A549 (cell line): ENCODE results near the gene TEAD2. TPM values are rescaled to one million over a fixed set of nuclear protein-coding genes. Genes with fewer than 3 reads are reported as not detected.

Source experiments
- ATAC-seq, 2 experiments: fragments of 200-7000 bp in 1 of 2; fragments of >200 bp in 1 of 2; cut with Nextera tagmentation in 1 of 2; cut with Tn5 transposase in 1 of 2; 3 replicates each; pipeline versions ENCODE4 v1.8.0 to v1.9.1; 2018 to 2020; ENCODE audit warnings: mild to moderate bottlenecking in 1 of 2, moderate library complexity in 1 of 2
- CTCF ChIA-PET: fragments of 300-600 bp; sonication (Branson Sonifier 250); formaldehyde crosslinking; extraction: SDS; loops from one replicate; lab custom pipeline; 2021; ENCODE audit warnings: antibody characterized with exemption, inconsistent platforms; lab: Yijun Ruan, JAX
- POLR2A ChIA-PET: fragments of 350-600 bp; formaldehyde crosslinking; extraction: SDS; loops from one replicate; lab custom pipeline; 2021; ENCODE audit warnings: antibody characterized with exemption, inconsistent platforms; lab: Yijun Ruan, JAX
- DNase-seq, 2 experiments: peaks; one replicate each; pipeline versions ENCODE4 v3.0.0 to v3.0.0-alpha.2; 2011 to 2016; ENCODE audit warnings: low read depth in 1 of 2, low spot score in 1 of 2
- FAIRE-seq: peaks from 2 replicates; lab custom pipeline; 2011; peaks lifted over from hg19 to GRCh38; lab: Jason Lieb, UNC
- H3K27ac ChIP-seq, 2 experiments: fragments of >200 bp; sonication (Bioruptor Twin); formaldehyde crosslinking; 3 replicates each; pipeline ENCODE4 v1.5.1; 2016 to 2017
- H3K4me1 ChIP-seq: fragments of >200 bp; sonication (Bioruptor Twin); formaldehyde crosslinking; 3 replicates; pipeline ENCODE4 v1.6.1; 2016
- H3K4me2 ChIP-seq: fragments of >200 bp; sonication (Bioruptor Twin); formaldehyde crosslinking; 3 replicates; pipeline ENCODE4 v1.6.1; 2016
- H3K4me3 ChIP-seq: fragments of >200 bp; sonication (Bioruptor Twin); formaldehyde crosslinking; 3 replicates; pipeline ENCODE4 v1.5.1; 2016
- H3K9me3 ChIP-seq: fragments of >200 bp; sonication (Bioruptor Twin); formaldehyde crosslinking; 3 replicates; pipeline ENCODE4 v1.6.1; 2016
- CBX8 ChIP-seq: fragments of 200-600 bp; sonication (generic); IDR thresholded peaks from 2 replicates; pipeline ENCODE4 v1.6.1; 2016
- CEBPB ChIP-seq, 2 experiments: fragments of >200 bp in 1 of 2; sonication (Bioruptor Twin) in 1 of 2; formaldehyde crosslinking in 1 of 2; IDR thresholded peaks; 2 replicates each; pipeline ENCODE4 v1.6.1; 2012 to 2016
- WGBS: methylation state at CpG from one replicate; pipeline ENCODE4 v1.1.6; 2017; ENCODE audit errors: missing lambda C conversion rate; 5-methylcytosine and 5-hydroxymethylcytosine counted together
- polyA plus RNA-seq, 4 experiments: library from polyadenylated mRNA; depleted of rRNA in 3 of 4; stranded (reverse); fragments of >200 nt; fragmentation: RNase III in 1 of 4; extraction: RNeasy Plus Mini Kit Qiagen cat#74134 plus additional on column Dnase treatment in 1 of 4; gene quantifications; 2 replicates in 3 of 4; 3 replicates in 1 of 4; pipeline ENCODE4 v1.2.3, GENCODE V29; 2011 to 2017
- small RNA-seq, 6 experiments: library from RNA; depleted of rRNA; stranded (forward); fragments of <200 nt; gene quantifications; one replicate each; pipeline ENCODE3, GENCODE V24; 2012

TEAD2 gene
- polyA plus RNA-seq, 2 of the 4 experiments (the other 2 are of a cell fraction): 15.9 to 25.3 TPM

DNA sequence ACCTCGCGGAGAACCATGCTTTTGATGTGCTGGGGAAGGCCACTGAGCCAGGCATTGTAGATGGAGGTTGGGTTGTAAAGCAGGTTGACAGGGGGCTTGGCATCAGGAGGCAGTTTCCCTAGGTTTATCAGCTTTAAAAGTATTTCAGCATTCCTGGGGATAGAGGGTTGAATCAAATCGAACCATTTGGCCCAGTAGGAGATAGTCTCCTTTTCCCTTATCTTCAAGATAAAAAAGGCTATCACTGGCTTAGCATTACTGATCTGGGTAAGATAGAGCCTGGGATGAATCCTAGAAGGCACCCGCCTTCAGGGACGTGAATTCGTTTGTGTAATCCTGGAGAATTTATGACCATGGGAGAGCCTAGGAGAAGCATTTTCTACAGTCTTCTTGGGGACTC lies 67.8 kb downstream of the TEAD2 start:
- Histone ChIP-seq H3K4me3 (no peak overlapping the region), H3K9me3 (no peaks in the 10 kb centered on the region), H3K27ac (no peak overlapping the region), H3K4me1 (no peaks in the 10 kb centered on the region), H3K4me2 (no peak overlapping the region)
- TF ChIP-seq CEBPB (IDR thresholded peaks at IDR 0.05): no peak
- no peak for TF ChIP-seq CBX8
- DNase-seq (no peak), ATAC-seq (no peak), FAIRE-seq (no peak)
- CTCF ChIA-PET: interaction anchor here (0.9 to 3.9 kb wide), 5 partner anchors 7 to 85 kb away, joined by 3 to 35 read pairs (median 4); no protein-coding TSS in a partner anchor
- POLR2A ChIA-PET: no interaction called here
- 82% methylated on average over 6 of the region's 6 CpGs for WGBS

Small RNAs within 50 kb of the gene (small RNA-seq; reads per million reads assigned to genes)
- gene MIR4324: 0 reads per million in 6 experiments

Other genes starting within 250 kb of the TEAD2 start
- 4.6 and 5.4 TPM in 2 replicates for gene LIN7B, start 248.0 kb downstream of the TEAD2 start, polyA plus RNA-seq (2011; rRNA removed)
- gene LIN7B, start 248.0 kb downstream of the TEAD2 start, polyA plus RNA-seq (2017; fragmentation: RNase III; extraction: RNeasy Plus Mini Kit Qiagen cat#74134 plus additional on column Dnase treatment): 7.1 to 8.3 TPM (median 8.0 TPM) in 3 replicates
- gene C19orf73, start 243.3 kb downstream of the TEAD2 start, polyA plus RNA-seq (2011; rRNA removed): 1.4 and 1.8 TPM in 2 replicates
- gene C19orf73, start 243.3 kb downstream of the TEAD2 start, polyA plus RNA-seq (2017; fragmentation: RNase III; extraction: RNeasy Plus Mini Kit Qiagen cat#74134 plus additional on column Dnase treatment): 1.7 to 2.2 TPM (median 1.7 TPM) in 3 replicates
- 2.5 and 3.2 TPM in 2 replicates for gene PPFIA3, start 242.9 kb downstream of the TEAD2 start, polyA plus RNA-seq (2011; rRNA removed)
- 6.5 to 8.0 TPM (median 7.3 TPM) in 3 replicates for gene PPFIA3, start 242.9 kb downstream of the TEAD2 start, polyA plus RNA-seq (2017; fragmentation: RNase III; extraction: RNeasy Plus Mini Kit Qiagen cat#74134 plus additional on column Dnase treatment)
- gene HRC, start 207.0 kb downstream of the TEAD2 start, polyA plus RNA-seq (2011; rRNA removed): 0.04 TPM in 1 of 2 replicates, not detected in the other
- gene HRC, start 207.0 kb downstream of the TEAD2 start, polyA plus RNA-seq (2017; fragmentation: RNase III; extraction: RNeasy Plus Mini Kit Qiagen cat#74134 plus additional on column Dnase treatment): 0.04 to 0.05 TPM in 2 of 3 replicates, not detected in the other
- 4.7 and 4.9 TPM in 2 replicates for gene TRPM4, start 204.6 kb downstream of the TEAD2 start, polyA plus RNA-seq (2011; rRNA removed)
- gene TRPM4, start 204.6 kb downstream of the TEAD2 start, polyA plus RNA-seq (2017; fragmentation: RNase III; extraction: RNeasy Plus Mini Kit Qiagen cat#74134 plus additional on column Dnase treatment): 8.4 to 9.4 TPM (median 9.1 TPM) in 3 replicates
- 5.9 and 8.6 TPM in 2 replicates for gene SLC6A16, start 37.2 kb downstream of the TEAD2 start, polyA plus RNA-seq (2011; rRNA removed)
- 2.4 to 3.2 TPM (median 3.2 TPM) in 3 replicates for gene SLC6A16, start 37.2 kb downstream of the TEAD2 start, polyA plus RNA-seq (2017; fragmentation: RNase III; extraction: RNeasy Plus Mini Kit Qiagen cat#74134 plus additional on column Dnase treatment)
- gene CD37, start 27.0 kb downstream of the TEAD2 start, polyA plus RNA-seq (2011; rRNA removed): not detected in 2 replicates
- gene CD37, start 27.0 kb downstream of the TEAD2 start, polyA plus RNA-seq (2017; fragmentation: RNase III; extraction: RNeasy Plus Mini Kit Qiagen cat#74134 plus additional on column Dnase treatment): 0.13 to 0.22 TPM in 2 of 3 replicates, not detected in the other
- 0.53 and 0.91 TPM in 2 replicates for gene DKKL1, start 1.5 kb upstream of the TEAD2 start, polyA plus RNA-seq (2011; rRNA removed)
- 0.26 to 0.68 TPM (median 0.37 TPM) in 3 replicates for gene DKKL1, start 1.5 kb upstream of the TEAD2 start, polyA plus RNA-seq (2017; fragmentation: RNase III; extraction: RNeasy Plus Mini Kit Qiagen cat#74134 plus additional on column Dnase treatment)
- 0.08 TPM in 2 replicates for gene KASH5, start 25.8 kb upstream of the TEAD2 start, polyA plus RNA-seq (2011; rRNA removed)
- gene KASH5, start 25.8 kb upstream of the TEAD2 start, polyA plus RNA-seq (2017; fragmentation: RNase III; extraction: RNeasy Plus Mini Kit Qiagen cat#74134 plus additional on column Dnase treatment): 0.17 TPM in 1 of 3 replicates, not detected in the others
- not detected in 2 replicates for gene PTH2, start 61.0 kb upstream of the TEAD2 start, polyA plus RNA-seq (2011; rRNA removed)
- gene PTH2, start 61.0 kb upstream of the TEAD2 start, polyA plus RNA-seq (2017; fragmentation: RNase III; extraction: RNeasy Plus Mini Kit Qiagen cat#74134 plus additional on column Dnase treatment): not detected in 3 replicates
- gene GFY, start 63.0 kb upstream of the TEAD2 start, polyA plus RNA-seq (2011; rRNA removed): 0.06 TPM in 1 of 2 replicates, not detected in the other
- gene GFY, start 63.0 kb upstream of the TEAD2 start, polyA plus RNA-seq (2017; fragmentation: RNase III; extraction: RNeasy Plus Mini Kit Qiagen cat#74134 plus additional on column Dnase treatment): 0.16 to 0.18 TPM in 2 of 3 replicates, not detected in the other
- 0.48 and 0.50 TPM in 2 replicates for gene SLC17A7, start 79.1 kb upstream of the TEAD2 start, polyA plus RNA-seq (2011; rRNA removed)
- 0.35 to 0.44 TPM (median 0.39 TPM) in 3 replicates for gene SLC17A7, start 79.1 kb upstream of the TEAD2 start, polyA plus RNA-seq (2017; fragmentation: RNase III; extraction: RNeasy Plus Mini Kit Qiagen cat#74134 plus additional on column Dnase treatment)
- gene PIH1D1, start 89.4 kb upstream of the TEAD2 start, polyA plus RNA-seq (2011; rRNA removed): 74.1 and 89.7 TPM in 2 replicates
- 96.8 to 114 TPM (median 113 TPM) in 3 replicates for gene PIH1D1, start 89.4 kb upstream of the TEAD2 start, polyA plus RNA-seq (2017; fragmentation: RNase III; extraction: RNeasy Plus Mini Kit Qiagen cat#74134 plus additional on column Dnase treatment)
- 9.7 and 10.2 TPM in 2 replicates for gene ALDH16A1, start 90.8 kb upstream of the TEAD2 start, polyA plus RNA-seq (2011; rRNA removed)
- 19.9 to 23.0 TPM (median 23.0 TPM) in 3 replicates for gene ALDH16A1, start 90.8 kb upstream of the TEAD2 start, polyA plus RNA-seq (2017; fragmentation: RNase III; extraction: RNeasy Plus Mini Kit Qiagen cat#74134 plus additional on column Dnase treatment)
- gene FLT3LG, start 111.8 kb upstream of the TEAD2 start, polyA plus RNA-seq (2011; rRNA removed): 0.42 and 0.58 TPM in 2 replicates
- 0.99 to 1.2 TPM (median 1.0 TPM) in 3 replicates for gene FLT3LG, start 111.8 kb upstream of the TEAD2 start, polyA plus RNA-seq (2017; fragmentation: RNase III; extraction: RNeasy Plus Mini Kit Qiagen cat#74134 plus additional on column Dnase treatment)
- 5,391 and 5,410 TPM in 2 replicates for gene RPL13A, start 125.2 kb upstream of the TEAD2 start, polyA plus RNA-seq (2011; rRNA removed)
- gene RPL13A, start 125.2 kb upstream of the TEAD2 start, polyA plus RNA-seq (2017; fragmentation: RNase III; extraction: RNeasy Plus Mini Kit Qiagen cat#74134 plus additional on column Dnase treatment): 3,383 to 3,595 TPM (median 3,438 TPM) in 3 replicates
- gene RPS11, start 134.0 kb upstream of the TEAD2 start, polyA plus RNA-seq (2011; rRNA removed): 2,624 and 3,014 TPM in 2 replicates
- gene RPS11, start 134.0 kb upstream of the TEAD2 start, polyA plus RNA-seq (2017; fragmentation: RNase III; extraction: RNeasy Plus Mini Kit Qiagen cat#74134 plus additional on column Dnase treatment): 3,721 to 3,877 TPM (median 3,793 TPM) in 3 replicates
- 25.7 and 32.0 TPM in 2 replicates for gene FCGRT, start 150.2 kb upstream of the TEAD2 start, polyA plus RNA-seq (2011; rRNA removed)
- gene FCGRT, start 150.2 kb upstream of the TEAD2 start, polyA plus RNA-seq (2017; fragmentation: RNase III; extraction: RNeasy Plus Mini Kit Qiagen cat#74134 plus additional on column Dnase treatment): 20.0 to 28.4 TPM (median 28.4 TPM) in 3 replicates
- 0.31 and 0.41 TPM in 2 replicates for gene RCN3, start 165.6 kb upstream of the TEAD2 start, polyA plus RNA-seq (2011; rRNA removed)
- gene RCN3, start 165.6 kb upstream of the TEAD2 start, polyA plus RNA-seq (2017; fragmentation: RNase III; extraction: RNeasy Plus Mini Kit Qiagen cat#74134 plus additional on column Dnase treatment): 1.6 to 2.1 TPM (median 1.8 TPM) in 3 replicates
- 49.0 and 52.5 TPM in 2 replicates for gene NOSIP, start 218.1 kb upstream of the TEAD2 start, polyA plus RNA-seq (2011; rRNA removed)
- 98.0 to 105 TPM (median 101 TPM) in 3 replicates for gene NOSIP, start 218.1 kb upstream of the TEAD2 start, polyA plus RNA-seq (2017; fragmentation: RNase III; extraction: RNeasy Plus Mini Kit Qiagen cat#74134 plus additional on column Dnase treatment)
- gene PRRG2, start 218.9 kb upstream of the TEAD2 start, polyA plus RNA-seq (2011; rRNA removed): 0.53 and 0.82 TPM in 2 replicates
- gene PRRG2, start 218.9 kb upstream of the TEAD2 start, polyA plus RNA-seq (2017; fragmentation: RNase III; extraction: RNeasy Plus Mini Kit Qiagen cat#74134 plus additional on column Dnase treatment): 0.68 to 1.1 TPM (median 1.0 TPM) in 3 replicates
- 0.78 and 1.6 TPM in 2 replicates for gene PRR12, start 228.8 kb upstream of the TEAD2 start, polyA plus RNA-seq (2011; rRNA removed)
- 13.0 to 16.3 TPM (median 15.6 TPM) in 3 replicates for gene PRR12, start 228.8 kb upstream of the TEAD2 start, polyA plus RNA-seq (2017; fragmentation: RNase III; extraction: RNeasy Plus Mini Kit Qiagen cat#74134 plus additional on column Dnase treatment)